ENCODE results near the gene HOXC9. TPM values are rescaled to one million over a fixed set of nuclear protein-coding genes. Genes with fewer than 3 reads are reported as not detected.

HOXC9 gene
- total RNA-seq, 1 experiment from 2014 or later: 6.0 TPM

DNA sequence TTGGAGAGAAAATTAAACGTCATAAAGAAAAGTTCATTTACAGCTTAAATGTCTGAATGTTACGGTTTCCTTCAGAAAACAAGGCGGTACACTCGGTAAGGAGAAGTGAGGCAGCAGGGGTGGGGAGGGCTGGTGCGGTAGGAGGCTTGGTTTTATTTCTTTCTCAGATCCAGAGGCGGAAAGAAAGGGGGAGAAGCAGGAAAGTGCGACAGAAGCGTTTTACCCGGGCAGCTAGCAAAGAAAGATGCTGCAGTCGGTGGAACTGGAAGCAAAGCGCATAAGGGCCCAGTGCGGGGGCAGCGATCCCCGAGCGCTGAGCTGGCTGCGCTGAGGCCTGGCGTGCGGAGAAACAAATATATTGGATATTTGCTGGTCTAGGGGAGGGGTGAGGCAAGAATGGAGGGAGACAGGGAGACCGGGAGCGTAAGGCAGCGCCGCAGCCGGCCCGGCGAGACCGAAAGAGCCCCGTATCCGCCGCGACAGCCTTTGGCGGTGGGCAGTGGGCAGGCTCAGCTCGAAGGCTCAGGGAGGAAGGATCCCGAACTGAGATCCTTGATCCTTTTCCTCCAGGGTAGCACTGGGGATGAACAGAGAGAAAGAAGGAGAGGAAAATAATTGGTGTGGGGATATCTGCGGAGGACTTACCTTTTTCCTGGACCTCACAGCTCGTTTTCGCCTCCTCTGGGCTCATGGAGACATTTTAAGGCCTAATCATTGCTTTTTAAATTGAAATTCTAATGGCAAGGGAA is 33.4 kb upstream of the HOXC9 start:
- H3K27me3 Mint-ChIP-seq (ENCODE audit: insufficient read depth, unreplicated experiment): no peaks in the 10 kb centered on the region
- no peaks in the 10 kb centered on the region for H3K9me3 Mint-ChIP-seq (ENCODE audit: unreplicated experiment)
- POLR2A ChIA-PET: interaction anchor here (0.8 to 1.0 kb wide), 2 partner anchors 28 to 42 kb away, joined by 3 read pairs; partner anchors contain the start of genes HOXC13 and HOXC8
- TF ChIP-seq, protein P1, sequence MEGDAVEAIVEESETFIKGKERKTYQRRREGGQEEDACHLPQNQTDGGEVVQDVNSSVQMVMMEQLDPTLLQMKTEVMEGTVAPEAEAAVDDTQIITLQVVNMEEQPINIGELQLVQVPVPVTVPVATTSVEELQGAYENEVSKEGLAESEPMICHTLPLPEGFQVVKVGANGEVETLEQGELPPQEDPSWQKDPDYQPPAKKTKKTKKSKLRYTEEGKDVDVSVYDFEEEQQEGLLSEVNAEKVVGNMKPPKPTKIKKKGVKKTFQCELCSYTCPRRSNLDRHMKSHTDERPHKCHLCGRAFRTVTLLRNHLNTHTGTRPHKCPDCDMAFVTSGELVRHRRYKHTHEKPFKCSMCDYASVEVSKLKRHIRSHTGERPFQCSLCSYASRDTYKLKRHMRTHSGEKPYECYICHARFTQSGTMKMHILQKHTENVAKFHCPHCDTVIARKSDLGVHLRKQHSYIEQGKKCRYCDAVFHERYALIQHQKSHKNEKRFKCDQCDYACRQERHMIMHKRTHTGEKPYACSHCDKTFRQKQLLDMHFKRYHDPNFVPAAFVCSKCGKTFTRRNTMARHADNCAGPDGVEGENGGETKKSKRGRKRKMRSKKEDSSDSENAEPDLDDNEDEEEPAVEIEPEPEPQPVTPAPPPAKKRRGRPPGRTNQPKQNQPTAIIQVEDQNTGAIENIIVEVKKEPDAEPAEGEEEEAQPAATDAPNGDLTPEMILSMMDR (IDR thresholded peaks at IDR 0.05; ENCODE audit: unreplicated experiment): no peak
- no peak overlapping the region for H3K27ac Mint-ChIP-seq (ENCODE audit: low read depth, unreplicated experiment)
- H3K36me3 Mint-ChIP-seq (ENCODE audit: insufficient read depth, unreplicated experiment): no peaks in the 10 kb centered on the region
- H3K4me1 Mint-ChIP-seq (ENCODE audit: insufficient read depth, unreplicated experiment): no peaks in the 10 kb centered on the region
- CTCF ChIA-PET: no interaction called here
- no peak overlapping the region for H3K4me3 Mint-ChIP-seq (ENCODE audit: unreplicated experiment)
- no peak for DNase-seq (ENCODE audit: unreplicated experiment)
- intact Hi-C loops (cut with micrococcal nuclease): no loop called here
- no TSS peak for BruUV-seq (replicated peaks)

DNA sequence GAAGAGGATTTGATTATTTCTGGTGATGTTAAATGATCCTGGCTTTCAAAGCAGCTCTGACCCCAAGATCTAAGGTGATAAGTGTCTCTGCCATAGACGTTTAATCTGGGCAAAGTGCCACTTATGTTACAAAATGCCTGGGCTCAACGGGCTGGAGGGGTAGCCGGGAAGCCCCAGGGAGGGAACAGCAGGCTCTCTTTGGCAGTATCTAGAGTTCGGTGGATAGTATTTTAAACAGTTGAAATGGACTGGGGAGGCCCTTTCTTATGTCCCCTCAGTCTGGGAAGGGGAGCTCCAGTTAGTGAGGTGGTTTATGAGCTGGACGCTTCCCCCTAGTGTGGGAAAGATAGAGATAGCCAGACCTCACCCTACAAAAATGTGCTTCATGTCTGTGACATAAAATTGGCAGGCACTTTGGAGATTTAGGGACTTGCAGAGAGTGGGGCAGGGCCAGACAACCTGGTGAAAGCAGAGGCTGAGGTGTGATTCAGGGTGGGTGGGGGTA is 32.5 kb upstream of the HOXC9 start:
- ChIA-PET POLR2A (interaction anchor here (1.0 kb wide), 1 partner anchor 29 kb away, joined by 3 read pairs; the partner anchor contains the start of gene HOXC13), CTCF (no interaction called here)
- H3K4me1 Mint-ChIP-seq (ENCODE audit: insufficient read depth, unreplicated experiment): peaks cover 9% of the 10 kb centered on the region
- H3K27ac Mint-ChIP-seq (ENCODE audit: low read depth, unreplicated experiment): no peak overlapping the region
- no peaks in the 10 kb centered on the region for H3K9me3 Mint-ChIP-seq (ENCODE audit: unreplicated experiment)
- TF ChIP-seq, protein P1 (IDR thresholded peaks at IDR 0.05; ENCODE audit: unreplicated experiment): no peak
- BruUV-seq (replicated peaks): no TSS peak
- DNase-seq (ENCODE audit: unreplicated experiment): peak; percentile 31
- no peaks in the 10 kb centered on the region for H3K27me3 Mint-ChIP-seq (ENCODE audit: insufficient read depth, unreplicated experiment)
- no peaks in the 10 kb centered on the region for H3K36me3 Mint-ChIP-seq (ENCODE audit: insufficient read depth, unreplicated experiment)
- intact Hi-C loops (cut with micrococcal nuclease): no loop called here
- H3K4me3 Mint-ChIP-seq (ENCODE audit: unreplicated experiment): no peak overlapping the region

DNA sequence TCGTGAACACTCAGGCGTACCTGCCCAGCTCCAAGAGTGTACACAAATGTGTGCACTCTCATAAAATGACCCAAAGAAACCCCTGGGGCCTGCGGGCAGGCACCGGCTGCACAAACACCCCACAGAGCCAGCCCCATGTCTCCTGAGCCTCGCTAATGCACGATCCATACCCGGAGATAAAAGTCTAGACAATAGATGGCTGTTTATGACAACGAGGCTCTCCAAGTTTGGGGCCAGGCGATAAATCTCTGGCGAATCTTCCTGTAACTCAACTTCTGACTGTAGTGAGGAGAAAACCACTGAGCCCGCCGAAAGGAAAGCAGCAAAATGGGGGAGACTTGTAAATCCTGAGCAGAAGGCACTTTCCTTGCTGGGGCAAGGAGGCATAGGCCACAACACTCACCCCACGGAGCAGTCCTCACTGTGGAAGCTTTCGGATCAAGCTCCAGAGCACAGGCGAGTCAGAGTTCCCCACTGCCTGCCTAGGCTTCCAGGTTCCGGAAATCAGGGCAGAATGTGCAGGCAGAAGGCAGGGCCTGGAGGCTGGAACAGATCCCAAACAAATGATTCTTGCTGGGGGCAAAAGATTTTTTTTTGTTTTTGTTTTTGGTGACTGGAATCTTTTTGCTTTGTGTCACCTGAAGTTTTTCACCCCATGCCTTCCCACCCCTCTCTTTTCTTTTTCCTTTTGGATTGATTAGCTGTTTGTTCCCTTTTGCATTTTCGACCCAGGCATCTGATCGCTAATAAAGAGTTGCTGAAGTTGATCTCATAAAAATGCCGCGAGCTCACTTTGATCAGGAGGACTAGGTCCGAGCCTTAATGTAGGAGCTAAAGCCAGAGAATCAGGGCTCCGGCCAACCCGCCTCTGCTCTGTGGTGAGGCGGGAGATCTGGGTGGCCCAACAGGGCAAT is 31.5 kb upstream of the HOXC9 start:
- BruUV-seq (replicated peaks): no TSS peak
- ChIA-PET POLR2A (interaction anchor here (1.0 kb wide), 1 partner anchor 10 kb away, joined by 3 read pairs; no protein-coding TSS in a partner anchor), CTCF (interaction anchor here (1.2 kb wide), 1 partner anchor 222 kb away, joined by 3 read pairs; no protein-coding TSS in a partner anchor)
- DNase-seq (ENCODE audit: unreplicated experiment): no peak
- Mint-ChIP-seq H3K9me3 (ENCODE audit: unreplicated experiment) (no peaks in the 10 kb centered on the region), H3K36me3 (ENCODE audit: insufficient read depth, unreplicated experiment) (no peaks in the 10 kb centered on the region), H3K4me3 (ENCODE audit: unreplicated experiment) (no peak overlapping the region), H3K27ac (ENCODE audit: low read depth, unreplicated experiment) (peak overlapping the region; percentile 14), H3K4me1 (ENCODE audit: insufficient read depth, unreplicated experiment) (peaks cover 19% of the 10 kb centered on the region), H3K27me3 (ENCODE audit: insufficient read depth, unreplicated experiment) (no peaks in the 10 kb centered on the region)
- TF ChIP-seq, protein P1 (IDR thresholded peaks at IDR 0.05; ENCODE audit: unreplicated experiment): no peak
- intact Hi-C loops (cut with micrococcal nuclease): no loop called here
